Uterus (tissue), 2 donors: ENCODE measurements around the gene NPAT.

Experiments
- CTCF ChIP-seq, 4 experiments: fragments of 200-600 bp in 2 of 4; fragments of 450-650 bp in 2 of 4; sonication (generic) in 2 of 4; IDR thresholded peaks; one replicate each; pipeline ENCODE4 v1.5.1; 2016 to 2019; ENCODE audit warnings: antibody characterized with exemption in 4 of 4, mild to moderate bottlenecking in 2 of 4, moderate library complexity in 1 of 4
- POLR2A ChIP-seq, 2 donors: fragments of 450-650 bp; IDR thresholded peaks; one replicate each; pipeline ENCODE4 v1.6.1; 2016; ENCODE audit warnings: antibody characterized with exemption in 2 of 2, mild to moderate bottlenecking in 1 of 2, moderate library complexity in 1 of 2

GRCh38 chr11:108206171-108206570 lies 16.3 kb downstream of the NPAT start:
- no peak for TF ChIP-seq CTCF (IDR thresholded peaks at IDR 0.05)
- no peak for TF ChIP-seq POLR2A (IDR thresholded peaks at IDR 0.05)
